SK-N-SH (cell line): ENCODE results near the gene DMRTB1. TPM values are rescaled to one million over a fixed set of nuclear protein-coding genes. Genes with fewer than 3 reads are reported as not detected.

ENCODE experiments used
- CTCF ChIA-PET: fragments of 300-600, 350-600 bp; formaldehyde crosslinking; extraction: SDS; loops from one replicate; lab custom pipeline; 2021; lab: Yijun Ruan, JAX
- POLR2A ChIA-PET: fragments of 350-600 bp; sonication (Branson Sonifier 250); formaldehyde crosslinking; extraction: SDS; loops from one replicate; lab custom pipeline; 2020; ENCODE audit warnings: antibody characterized with exemption, inconsistent platforms; lab: Yijun Ruan, JAX
- DNase-seq: peaks from one replicate; pipeline ENCODE4 v3.0.0; 2012
- H2AFZ ChIP-seq: fragments of 200-600 bp; sonication (generic); 2 replicates; pipeline ENCODE4 v1.8.1; 2016; ENCODE audit warnings: antibody characterized with exemption, mild to moderate bottlenecking, low read depth
- H3F3A ChIP-seq: fragments of 200-600 bp; sonication (generic); replicated peaks from 2 replicates; pipeline ENCODE3; 2016; ENCODE audit warnings: antibody characterized with exemption, mild to moderate bottlenecking; ENCODE audit not compliant: insufficient read depth
- H3K27ac ChIP-seq, 2 experiments: fragments of 200-500 bp in 1 of 2; fragments of 200-600 bp in 1 of 2; sonication (Bioruptor generic) in 1 of 2; sonication (generic), shearing (Covaris generic) in 1 of 2; 2 replicates each; pipeline versions ENCODE4 v1.5.1 to v1.6.1; 2014 to 2016; ENCODE audit warnings: low read depth in 2 of 2, inconsistent platforms in 1 of 2, low read length in 1 of 2, mild to moderate bottlenecking in 1 of 2, mixed read lengths in 1 of 2
- H3K27me3 ChIP-seq: fragments of 200-600 bp; sonication (generic), shearing (Covaris generic); 2 replicates; pipeline ENCODE4 v1.6.1; 2016; ENCODE audit warnings: mixed run types; ENCODE audit not compliant: insufficient read depth
- H3K36me3 ChIP-seq, 2 experiments: fragments of 200-500 bp in 1 of 2; fragments of 200-600 bp in 1 of 2; sonication (Bioruptor generic) in 1 of 2; sonication (generic) in 1 of 2; replicated peaks in 1 of 2; 2 replicates each; pipeline versions ENCODE3 to v1.5.1; 2014 to 2016; ENCODE audit warnings: low read length in 1 of 2, mild to moderate bottlenecking in 1 of 2; ENCODE audit not compliant: insufficient read depth in 2 of 2, control insufficient read depth in 1 of 2
- H3K4me1 ChIP-seq, 2 experiments: fragments of 200-500 bp in 1 of 2; fragments of 200-600 bp in 1 of 2; sonication (Bioruptor generic) in 1 of 2; sonication (generic), shearing (Covaris generic) in 1 of 2; 2 replicates each; pipeline versions ENCODE4 v1.5.1 to v1.6.1; 2014 to 2016; ENCODE audit warnings: low read depth in 1 of 2, low read length in 1 of 2, mixed run types in 1 of 2; ENCODE audit not compliant: insufficient read depth in 2 of 2, control insufficient read depth in 1 of 2
- H3K4me2 ChIP-seq: fragments of 200-600 bp; sonication (generic), shearing (Covaris generic); 2 replicates; pipeline ENCODE4 v1.6.1; 2017; ENCODE audit warnings: mixed run types
- H3K4me3 ChIP-seq, 2 experiments: fragments of 200-500 bp in 1 of 2; fragments of 200-600 bp in 1 of 2; sonication (Bioruptor generic) in 1 of 2; sonication (generic), shearing (Covaris generic) in 1 of 2; 2 replicates each; pipeline versions ENCODE4 v1.5.1 to v1.8.1; 2014 to 2016; ENCODE audit warnings: low read depth in 2 of 2, inconsistent platforms in 1 of 2, low read length in 1 of 2, mild to moderate bottlenecking in 1 of 2, mixed read lengths in 1 of 2, moderate library complexity in 1 of 2
- H3K79me2 ChIP-seq: fragments of 200-600 bp; sonication (generic); 2 replicates; pipeline ENCODE4 v1.8.1; 2017; ENCODE audit warnings: mild to moderate bottlenecking; ENCODE audit not compliant: insufficient read depth
- H3K9ac ChIP-seq: fragments of 200-600 bp; sonication (generic); 2 replicates; pipeline ENCODE4 v1.6.1; 2017; ENCODE audit warnings: mixed run types
- H3K9me2 ChIP-seq: fragments of 200-600 bp; sonication (generic); 2 replicates; pipeline ENCODE4 v1.6.1; 2017; ENCODE audit warnings: mixed run types
- H3K9me3 ChIP-seq: fragments of 200-600 bp; sonication (generic); 2 replicates; pipeline ENCODE4 v1.6.1; 2017; ENCODE audit warnings: mixed run types, mild to moderate bottlenecking, moderate library complexity
- H4K20me1 ChIP-seq: fragments of 200-600 bp; sonication (generic); 2 replicates; pipeline ENCODE4 v1.6.1; 2017; ENCODE audit warnings: mild to moderate bottlenecking, mixed run types; ENCODE audit not compliant: insufficient read depth
- CTCF ChIP-seq: fragments of 200-600 bp; sonication (generic); IDR thresholded peaks from 2 replicates; pipeline ENCODE4 v1.6.1; 2017; ENCODE audit warnings: antibody characterized with exemption, mild to moderate bottlenecking, moderate library complexity
- EP300 ChIP-seq, 2 experiments: IDR thresholded peaks; 2 replicates each; pipeline versions ENCODE4 v1.4.0 to v1.6.1; 2012; ENCODE audit warnings: borderline replicate concordance in 1 of 2, low read depth in 1 of 2, low read length in 1 of 2
- FOSL2 ChIP-seq: IDR thresholded peaks from 2 replicates; pipeline ENCODE4 v1.4.0; 2012; ENCODE audit warnings: low read depth, mild to moderate bottlenecking, moderate library complexity, borderline replicate concordance
- GABPA ChIP-seq: IDR thresholded peaks from 2 replicates; pipeline ENCODE4 v1.4.0; 2012; ENCODE audit warnings: low read depth, mild to moderate bottlenecking
- MAX ChIP-seq: IDR thresholded peaks from 2 replicates; pipeline ENCODE4 v1.4.0; 2012; ENCODE audit warnings: low read depth
- MEF2A ChIP-seq: IDR thresholded peaks from 2 replicates; pipeline ENCODE4 v1.4.0; 2012; ENCODE audit warnings: low read depth, borderline replicate concordance
- MXI1 ChIP-seq: IDR thresholded peaks from 2 replicates; pipeline ENCODE4 v1.6.1; 2012; ENCODE audit warnings: mild to moderate bottlenecking, low read depth, low read length, improper control_type of control experiment
- NFIC ChIP-seq: IDR thresholded peaks from 2 replicates; pipeline ENCODE4 v1.4.0; 2012; ENCODE audit warnings: borderline replicate concordance
- RCOR1 ChIP-seq: fragments of 150-350 bp; IDR thresholded peaks from 2 replicates; pipeline ENCODE4 v1.6.1; 2017; ENCODE audit warnings: antibody characterized with exemption, low read length
- RFX5 ChIP-seq: IDR thresholded peaks from 2 replicates; pipeline ENCODE4 v1.6.1; 2012; ENCODE audit warnings: mild to moderate bottlenecking, improper control_type of control experiment, low read length
- RXRA ChIP-seq: IDR thresholded peaks from 2 replicates; pipeline ENCODE4 v1.4.0; 2012; ENCODE audit warnings: low read depth, mild to moderate bottlenecking, borderline replicate concordance
- SIN3A ChIP-seq: IDR thresholded peaks from 2 replicates; pipeline ENCODE4 v1.6.1; 2012; ENCODE audit warnings: low read depth, mild to moderate bottlenecking, low read length, moderate library complexity, borderline replicate concordance
- USF2 ChIP-seq: fragments of 150-350 bp; IDR thresholded peaks from 2 replicates; pipeline ENCODE4 v1.6.1; 2017; ENCODE audit warnings: antibody characterized with exemption, low read length, low read depth, borderline replicate concordance
- WGBS: methylation state at CpG from one replicate; pipeline ENCODE4 v1.1.6; 2017; ENCODE audit warnings: low lambda C conversion rate; 5-methylcytosine and 5-hydroxymethylcytosine counted together
- polyA plus RNA-seq, 3 experiments: library from polyadenylated mRNA; depleted of rRNA; stranded (reverse); fragments of >200 nt; gene quantifications; 2 replicates each; pipeline ENCODE4 v1.2.3, GENCODE V29; 2012

DMRTB1 gene
- polyA plus RNA-seq, 1 of the 3 experiments (the other 2 are of a cell fraction) = not detected

GRCh38 chr1:53415432-53415831 is 43.8 kb upstream of the DMRTB1 start:
- ChIA-PET CTCF (interaction anchor here (1.3 to 3.9 kb wide), 2 partner anchors 22 to 137 kb away, joined by 4 to 19 read pairs; no protein-coding TSS in a partner anchor), POLR2A (no interaction called here)
- no peak for DNase-seq
- H3K4me2 ChIP-seq = no peak overlapping the region
- H3K4me3 ChIP-seq = no peak overlapping the region
- H3K27me3 ChIP-seq = no peaks in the 10 kb centered on the region; the same call in 1 of the 2 replicates
- H3K9me2 ChIP-seq = no peaks in the 10 kb centered on the region
- H3K79me2 ChIP-seq = no peaks in the 10 kb centered on the region
- no peaks in the 10 kb centered on the region for H3K9me3 ChIP-seq
- 88% methylated on average over 12 of the region's 12 CpGs for WGBS
- H3K4me1 ChIP-seq = peaks cover 4 to 30% of the 10 kb centered on the region in 2 experiments; a peak in 3 of 4 replicates
- H3F3A ChIP-seq = peaks cover 16% of the 10 kb centered on the region
- no peak overlapping the region for H3K9ac ChIP-seq
- no peak overlapping the region for H2AFZ ChIP-seq
- no peak overlapping the region for H3K27ac ChIP-seq
- no peak for TF ChIP-seq MAX
- no peak for TF ChIP-seq NFIC
- TF ChIP-seq RXRA = no peak
- no peak for TF ChIP-seq EP300 (IDR thresholded peaks at IDR 0.05; ENCODE audit: borderline replicate concordance in 1 of 2, low read depth in 1 of 2, low read length in 1 of 2)
- no peak for TF ChIP-seq USF2
- no peaks in the 10 kb centered on the region for H3K36me3 ChIP-seq
- no peaks in the 10 kb centered on the region for H4K20me1 ChIP-seq

GRCh38 chr1:53416269-53416813 is 42.9 kb upstream of the DMRTB1 start:
- no peak overlapping the region for H3K4me2 ChIP-seq
- H3K36me3 ChIP-seq = no peaks in the 10 kb centered on the region
- no peak for TF ChIP-seq MEF2A
- no peak for TF ChIP-seq RCOR1
- no peak for TF ChIP-seq FOSL2
- no peak for TF ChIP-seq NFIC
- TF ChIP-seq CTCF = no peak
- no peak for TF ChIP-seq RFX5
- TF ChIP-seq MXI1 = no peak
- TF ChIP-seq SIN3A = no peak
- TF ChIP-seq GABPA = no peak
- no peak overlapping the region for H2AFZ ChIP-seq
- no peaks in the 10 kb centered on the region for H3K79me2 ChIP-seq
- H3K4me1 ChIP-seq = peaks cover 0 to 25% of the 10 kb centered on the region in 2 experiments; a peak in 3 of 4 replicates
- H3K9me3 ChIP-seq = no peaks in the 10 kb centered on the region
- H3K4me3 ChIP-seq = no peak overlapping the region
- H3F3A ChIP-seq = peaks cover 12% of the 10 kb centered on the region
- no peak overlapping the region for H3K9ac ChIP-seq
- no peak for DNase-seq
- H4K20me1 ChIP-seq = no peaks in the 10 kb centered on the region
- ChIA-PET CTCF (no interaction called here), POLR2A (no interaction called here)
- no peak overlapping the region for H3K27ac ChIP-seq
- WGBS = 64% methylated on average over 4 of the region's 4 CpGs
- H3K27me3 ChIP-seq = no peaks in the 10 kb centered on the region; the same call in 1 of the 2 replicates
- H3K9me2 ChIP-seq = no peaks in the 10 kb centered on the region
